HepG2 (cell line): ENCODE results near the gene CHPF. TPM values are rescaled to one million over a fixed set of nuclear protein-coding genes. Genes with fewer than 3 reads are reported as not detected.
A peak's percentile ranks its signal among the peaks of the same experiment; 100 is the strongest.

Experiments used
- CAMTA2 ChIP-seq: sonication (generic); formaldehyde crosslinking; IDR thresholded peaks from 2 replicates; pipeline ENCODE4 v1.4.0; 2020; ENCODE audit warnings: mild to moderate bottlenecking, missing genetic modification reagents, borderline replicate concordance
- CEBPG ChIP-seq: IDR thresholded peaks from 2 replicates; pipeline ENCODE4 v1.6.1; 2016
- CEBPZ ChIP-seq: IDR thresholded peaks from 2 replicates; pipeline ENCODE4 v1.6.1; 2012; ENCODE audit warnings: low read length, improper control_type of control experiment
- GTF2F1 ChIP-seq: fragments of 150-350 bp; IDR thresholded peaks from 2 replicates; pipeline ENCODE4 v1.6.1; 2014; ENCODE audit warnings: low read length
- NFYC ChIP-seq: IDR thresholded peaks from 2 replicates; pipeline ENCODE4 v1.6.1; 2016; ENCODE audit warnings: missing genetic modification reagents, missing compliant biosample characterization
- RARA ChIP-seq: IDR thresholded peaks from 2 replicates; pipeline ENCODE4 v1.6.1; 2016; ENCODE audit warnings: missing genetic modification reagents, missing compliant biosample characterization
- ZEB1 ChIP-seq: IDR thresholded peaks from 2 replicates; pipeline ENCODE4 v1.6.1; 2012; ENCODE audit warnings: mild to moderate bottlenecking, low read depth, inconsistent platforms; ENCODE audit not compliant: insufficient replicate concordance
- ZNF260 ChIP-seq: sonication (generic); formaldehyde crosslinking; IDR thresholded peaks from 2 replicates; pipeline ENCODE4 v1.4.0; 2020; ENCODE audit warnings: missing genetic modification reagents, low read depth, mild to moderate bottlenecking, borderline replicate concordance
- ZNF333 ChIP-seq: sonication (generic); formaldehyde crosslinking; IDR thresholded peaks from 2 replicates; pipeline ENCODE4 v1.4.0; 2020; ENCODE audit warnings: mild to moderate bottlenecking, missing genetic modification reagents, borderline replicate concordance
- ZNF768 ChIP-seq: sonication (generic); formaldehyde crosslinking; IDR thresholded peaks from 2 replicates; pipeline ENCODE4 v1.4.0; 2020; ENCODE audit warnings: missing genetic modification reagents
- polyA plus RNA-seq, 8 experiments: library from polyadenylated mRNA; depleted of rRNA in 3 of 8; stranded (reverse) in 7 of 8; unstranded in 1 of 8; fragments of >200 nt; fragmentation: Illumina TruSeq in 4 of 8; extraction: Trizol in 4 of 8; gene quantifications; 2 replicates each; pipeline versions ENCODE4 v1.2.1 to v1.2.3, GENCODE V29; 2011 to 2016; ENCODE audit warnings: low read depth in 4 of 8, missing spikeins in 1 of 8, mixed read lengths in 1 of 8; ENCODE audit not compliant: insufficient read depth in 1 of 8
- total RNA-seq, 5 experiments: library from RNA; depleted of rRNA; stranded (reverse); fragments of >200 nt; fragmentation: Illumina TruSeq; extraction: Trizol; gene quantifications; 2 replicates each; pipeline ENCODE4 v1.2.3, GENCODE V29; 2016; ENCODE audit warnings: low read depth in 1 of 5
- TF ChIP-seq, protein P1 (sequence below): sonication (generic); formaldehyde crosslinking; IDR thresholded peaks from 2 replicates; pipeline ENCODE4 v1.5.1; 2020; ENCODE audit warnings: mild to moderate bottlenecking, moderate library complexity, missing genetic modification reagents
- TF ChIP-seq, protein P2 (sequence below): sonication (generic); formaldehyde crosslinking; IDR thresholded peaks from 2 replicates; pipeline ENCODE4 v1.4.0; 2020; ENCODE audit warnings: mild to moderate bottlenecking, missing genetic modification reagents
- TF ChIP-seq, protein P3 (sequence below): sonication (generic); formaldehyde crosslinking; IDR thresholded peaks from 2 replicates; pipeline ENCODE4 v1.4.0; 2020; ENCODE audit warnings: mild to moderate bottlenecking, missing genetic modification reagents, borderline replicate concordance

CHPF gene
- total and polyA plus RNA-seq, 2 of the 13 experiments (the other 11 are each of a cell fraction or from before 2014, with no cell fraction given) = 79.6 to 111 TPM

DNA sequence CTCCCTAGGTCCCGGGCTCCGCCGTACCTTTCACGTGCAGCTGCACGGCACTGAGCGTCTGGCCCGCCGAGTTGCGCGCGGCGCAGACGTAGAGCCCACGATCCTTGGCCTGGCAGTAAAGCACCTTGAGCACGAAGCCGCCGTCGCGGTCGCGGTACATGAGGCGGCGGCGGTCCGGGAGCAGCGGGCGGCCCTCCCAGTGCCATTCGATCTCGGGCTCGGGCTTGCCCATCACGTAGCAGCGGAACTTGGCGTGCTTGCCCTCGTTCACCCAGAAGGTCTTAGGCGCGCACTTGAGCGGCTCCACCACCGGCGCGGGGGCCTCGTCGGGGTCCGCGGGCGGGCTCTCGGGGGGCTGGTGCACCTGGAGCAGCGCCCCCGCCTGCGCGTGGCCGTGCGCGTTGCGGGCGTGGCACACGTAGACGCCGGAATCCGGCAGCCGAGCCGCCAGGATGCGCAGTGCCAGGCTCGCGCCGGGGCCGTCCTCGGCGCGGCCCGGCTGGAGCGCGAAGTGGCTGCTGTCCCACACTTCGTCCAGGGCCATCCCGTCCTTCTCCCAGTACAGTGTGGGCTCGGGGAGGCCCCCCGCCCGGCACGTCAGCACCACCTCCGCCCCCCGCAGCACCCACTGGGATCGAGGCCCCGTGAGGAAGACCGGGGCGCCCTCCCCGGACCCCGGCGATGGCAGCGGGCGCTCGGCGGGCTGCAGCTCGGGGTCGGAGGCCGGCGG lies 26.8 kb upstream of the CHPF start (continued):
- TF ChIP-seq, protein P1, sequence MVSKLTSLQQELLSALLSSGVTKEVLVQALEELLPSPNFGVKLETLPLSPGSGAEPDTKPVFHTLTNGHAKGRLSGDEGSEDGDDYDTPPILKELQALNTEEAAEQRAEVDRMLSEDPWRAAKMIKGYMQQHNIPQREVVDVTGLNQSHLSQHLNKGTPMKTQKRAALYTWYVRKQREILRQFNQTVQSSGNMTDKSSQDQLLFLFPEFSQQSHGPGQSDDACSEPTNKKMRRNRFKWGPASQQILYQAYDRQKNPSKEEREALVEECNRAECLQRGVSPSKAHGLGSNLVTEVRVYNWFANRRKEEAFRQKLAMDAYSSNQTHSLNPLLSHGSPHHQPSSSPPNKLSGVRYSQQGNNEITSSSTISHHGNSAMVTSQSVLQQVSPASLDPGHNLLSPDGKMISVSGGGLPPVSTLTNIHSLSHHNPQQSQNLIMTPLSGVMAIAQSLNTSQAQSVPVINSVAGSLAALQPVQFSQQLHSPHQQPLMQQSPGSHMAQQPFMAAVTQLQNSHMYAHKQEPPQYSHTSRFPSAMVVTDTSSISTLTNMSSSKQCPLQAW (CRISPR knock-in tag) = no peak
- TF ChIP-seq CEBPG (CRISPR knock-in tag) (0 out of 2 replicates have a peak, but pooled peaks have one; percentile 6), ZEB1 (no peak), ZNF768 (CRISPR knock-in tag) (no peak; the same call in 1 of the 2 replicates), CEBPZ (no peak), ZNF260 (CRISPR knock-in tag) (no peak), NFYC (no peak), CAMTA2 (CRISPR knock-in tag) (0 out of 2 replicates have a peak, but pooled peaks have one; percentile 22), RARA (no peak), GTF2F1 (no peak), ZNF333 (CRISPR knock-in tag) (peak; percentile 16; the same call in 1 of the 2 replicates)
- TF ChIP-seq, protein P2, sequence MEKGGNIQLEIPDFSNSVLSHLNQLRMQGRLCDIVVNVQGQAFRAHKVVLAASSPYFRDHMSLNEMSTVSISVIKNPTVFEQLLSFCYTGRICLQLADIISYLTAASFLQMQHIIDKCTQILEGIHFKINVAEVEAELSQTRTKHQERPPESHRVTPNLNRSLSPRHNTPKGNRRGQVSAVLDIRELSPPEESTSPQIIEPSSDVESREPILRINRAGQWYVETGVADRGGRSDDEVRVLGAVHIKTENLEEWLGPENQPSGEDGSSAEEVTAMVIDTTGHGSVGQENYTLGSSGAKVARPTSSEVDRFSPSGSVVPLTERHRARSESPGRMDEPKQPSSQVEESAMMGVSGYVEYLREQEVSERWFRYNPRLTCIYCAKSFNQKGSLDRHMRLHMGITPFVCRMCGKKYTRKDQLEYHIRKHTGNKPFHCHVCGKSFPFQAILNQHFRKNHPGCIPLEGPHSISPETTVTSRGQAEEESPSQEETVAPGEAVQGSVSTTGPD (CRISPR knock-in tag) = no peak
- TF ChIP-seq, protein P3, sequence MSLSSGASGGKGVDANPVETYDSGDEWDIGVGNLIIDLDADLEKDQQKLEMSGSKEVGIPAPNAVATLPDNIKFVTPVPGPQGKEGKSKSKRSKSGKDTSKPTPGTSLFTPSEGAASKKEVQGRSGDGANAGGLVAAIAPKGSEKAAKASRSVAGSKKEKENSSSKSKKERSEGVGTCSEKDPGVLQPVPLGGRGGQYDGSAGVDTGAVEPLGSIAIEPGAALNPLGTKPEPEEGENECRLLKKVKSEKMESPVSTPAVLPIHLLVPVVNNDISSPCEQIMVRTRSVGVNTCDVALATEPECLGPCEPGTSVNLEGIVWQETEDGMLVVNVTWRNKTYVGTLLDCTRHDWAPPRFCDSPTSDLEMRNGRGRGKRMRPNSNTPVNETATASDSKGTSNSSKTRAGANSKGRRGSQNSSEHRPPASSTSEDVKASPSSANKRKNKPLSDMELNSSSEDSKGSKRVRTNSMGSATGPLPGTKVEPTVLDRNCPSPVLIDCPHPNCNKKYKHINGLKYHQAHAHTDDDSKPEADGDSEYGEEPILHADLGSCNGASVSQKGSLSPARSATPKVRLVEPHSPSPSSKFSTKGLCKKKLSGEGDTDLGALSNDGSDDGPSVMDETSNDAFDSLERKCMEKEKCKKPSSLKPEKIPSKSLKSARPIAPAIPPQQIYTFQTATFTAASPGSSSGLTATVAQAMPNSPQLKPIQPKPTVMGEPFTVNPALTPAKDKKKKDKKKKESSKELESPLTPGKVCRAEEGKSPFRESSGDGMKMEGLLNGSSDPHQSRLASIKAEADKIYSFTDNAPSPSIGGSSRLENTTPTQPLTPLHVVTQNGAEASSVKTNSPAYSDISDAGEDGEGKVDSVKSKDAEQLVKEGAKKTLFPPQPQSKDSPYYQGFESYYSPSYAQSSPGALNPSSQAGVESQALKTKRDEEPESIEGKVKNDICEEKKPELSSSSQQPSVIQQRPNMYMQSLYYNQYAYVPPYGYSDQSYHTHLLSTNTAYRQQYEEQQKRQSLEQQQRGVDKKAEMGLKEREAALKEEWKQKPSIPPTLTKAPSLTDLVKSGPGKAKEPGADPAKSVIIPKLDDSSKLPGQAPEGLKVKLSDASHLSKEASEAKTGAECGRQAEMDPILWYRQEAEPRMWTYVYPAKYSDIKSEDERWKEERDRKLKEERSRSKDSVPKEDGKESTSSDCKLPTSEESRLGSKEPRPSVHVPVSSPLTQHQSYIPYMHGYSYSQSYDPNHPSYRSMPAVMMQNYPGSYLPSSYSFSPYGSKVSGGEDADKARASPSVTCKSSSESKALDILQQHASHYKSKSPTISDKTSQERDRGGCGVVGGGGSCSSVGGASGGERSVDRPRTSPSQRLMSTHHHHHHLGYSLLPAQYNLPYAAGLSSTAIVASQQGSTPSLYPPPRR (CRISPR knock-in tag) = no peak
